Type B pancreatic cell (in vitro differentiated cells): Measurements from ENCODE around the gene SURF2. TPM values are rescaled to one million over a fixed set of nuclear protein-coding genes. Genes with fewer than 3 reads are reported as not detected.

Source experiments
- DNase-seq: peaks from one replicate; pipeline ENCODE4 v3.0.0; 2021; ENCODE audit warnings: mixed read lengths; ENCODE audit not compliant: unreplicated experiment; ENCODE audit errors: extremely low spot score
- H3K27ac Mint-ChIP-seq: 2 replicates; pipeline ENCODE4 v1.8.0; 2021; ENCODE audit warnings: mild to moderate bottlenecking, mixed read lengths
- H3K27me3 Mint-ChIP-seq: 2 replicates; pipeline ENCODE4 v1.8.0; 2021; ENCODE audit warnings: mixed read lengths
- H3K36me3 Mint-ChIP-seq: 2 replicates; pipeline ENCODE4 v1.8.0; 2021; ENCODE audit warnings: mixed read lengths
- H3K4me1 Mint-ChIP-seq: one replicate; pipeline ENCODE4 v1.8.0; 2021; ENCODE audit warnings: mixed read lengths; ENCODE audit not compliant: unreplicated experiment
- H3K4me3 Mint-ChIP-seq: 2 replicates; pipeline ENCODE4 v1.8.0; 2021; ENCODE audit warnings: mild to moderate bottlenecking, mixed read lengths
- H3K9me3 Mint-ChIP-seq: 2 replicates; pipeline ENCODE4 v1.8.0; 2021; ENCODE audit warnings: mixed read lengths
- CTCF ChIP-seq: fragments of 200-600 bp; sonication (generic); conservative IDR thresholded peaks from 2 replicates; pipeline ENCODE4 v1.5.0; 2021; ENCODE audit warnings: antibody characterized with exemption, mild to moderate bottlenecking
- total RNA-seq: library from RNA; stranded (reverse); gene quantifications from 2 replicates; pipeline ENCODE4 v1.2.1, GENCODE V29; 2021; ENCODE audit warnings: low replicate concordance

SURF2 gene
- total RNA-seq, 1 donor from 2014 or later: 23.5 TPM

DNA sequence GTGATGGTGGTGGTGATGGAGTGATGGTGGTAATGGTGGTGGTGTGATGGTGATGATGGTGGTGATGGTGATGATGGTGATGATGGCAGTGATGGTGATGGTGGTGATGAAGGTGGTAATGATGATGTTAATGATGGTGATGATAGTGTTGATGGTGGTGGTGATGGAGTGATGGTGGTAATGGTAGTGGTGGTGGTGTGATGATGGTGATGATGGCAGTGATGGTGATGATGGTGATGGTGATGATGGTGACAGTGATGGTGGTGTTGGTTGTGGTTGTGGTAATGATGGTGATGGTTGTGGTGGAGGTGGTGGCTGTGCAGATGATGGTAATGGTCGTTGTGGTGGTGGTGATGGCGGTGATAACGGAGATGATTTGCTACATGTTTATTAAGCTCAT is 27.1 kb downstream of the SURF2 start:
- no peak for DNase-seq
- Mint-ChIP-seq H3K27ac (no peak overlapping the region), H3K9me3 (no peaks in the 10 kb centered on the region), H3K27me3 (no peaks in the 10 kb centered on the region), H3K4me3 (no peak overlapping the region), H3K36me3 (no peaks in the 10 kb centered on the region), H3K4me1 (no peaks in the 10 kb centered on the region)
- TF ChIP-seq CTCF: no peak

DNA sequence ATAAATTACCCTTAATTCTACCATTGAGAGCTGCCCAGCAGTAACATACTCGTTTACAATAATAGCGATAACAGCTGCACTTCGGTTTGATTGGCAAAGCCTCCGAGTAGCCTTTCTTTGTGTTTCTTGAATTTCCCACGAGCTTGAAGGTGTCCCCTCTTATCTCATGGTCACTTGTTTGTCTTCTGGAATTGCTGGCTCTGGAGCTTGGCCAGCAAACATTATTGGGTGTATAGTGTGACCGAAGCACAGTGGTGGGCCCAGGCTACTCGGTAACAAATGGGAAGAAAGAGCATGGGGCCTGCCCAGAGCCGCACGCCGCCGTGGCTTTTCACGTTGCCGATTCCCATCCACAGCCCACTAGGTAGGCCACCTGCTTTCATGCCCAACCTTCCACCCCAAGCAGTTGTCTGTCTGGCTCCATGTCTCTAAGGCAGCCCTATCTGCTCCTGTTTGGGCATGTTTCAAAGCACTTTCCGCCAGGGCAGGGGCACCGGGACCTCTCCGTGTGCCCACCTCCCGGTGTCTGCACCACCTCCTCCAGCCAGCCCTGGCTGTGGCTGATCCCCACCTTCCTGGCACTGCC is 28.5 kb downstream of the SURF2 start:
- Mint-ChIP-seq H3K9me3 (no peaks in the 10 kb centered on the region), H3K27me3 (no peaks in the 10 kb centered on the region), H3K27ac (no peak overlapping the region), H3K4me3 (no peak overlapping the region), H3K36me3 (no peaks in the 10 kb centered on the region), H3K4me1 (no peaks in the 10 kb centered on the region)
- DNase-seq: no peak
- no peak for TF ChIP-seq CTCF

- TF ChIP-seq CTCF: no peak
- Mint-ChIP-seq H3K36me3 (no peaks in the 10 kb centered on the region), H3K27ac (no peak overlapping the region), H3K9me3 (no peaks in the 10 kb centered on the region), H3K4me1 (no peaks in the 10 kb centered on the region), H3K4me3 (no peak overlapping the region), H3K27me3 (no peaks in the 10 kb centered on the region)
- DNase-seq: no peak
Measured at GRCh38 chr9:133385452-133385851, 29.1 kb downstream of the SURF2 start.

GRCh38 chr9:133386338-133386737 is 30.0 kb downstream of the SURF2 start:
- TF ChIP-seq CTCF: no peak
- no peak for DNase-seq

GRCh38 chr9:133387680-133388079 is 31.3 kb downstream of the SURF2 start:
- Mint-ChIP-seq H3K9me3 (no peaks in the 10 kb centered on the region), H3K4me3 (no peak overlapping the region), H3K4me1 (no peaks in the 10 kb centered on the region), H3K27me3 (no peaks in the 10 kb centered on the region), H3K36me3 (no peaks in the 10 kb centered on the region), H3K27ac (peak overlapping the region; percentile 32)
- no peak for TF ChIP-seq CTCF
- no peak for DNase-seq

More at GRCh38 chr9:133386338-133386737, 30.0 kb downstream of the SURF2 start:
- Mint-ChIP-seq H3K36me3 (no peaks in the 10 kb centered on the region), H3K9me3 (no peaks in the 10 kb centered on the region), H3K27me3 (no peaks in the 10 kb centered on the region), H3K4me3 (no peak overlapping the region), H3K27ac (no peak overlapping the region), H3K4me1 (no peaks in the 10 kb centered on the region)

- H3K36me3 Mint-ChIP-seq: no peaks in the 10 kb centered on the region
- no peak for TF ChIP-seq CTCF
- no peak overlapping the region for H3K27ac Mint-ChIP-seq
- no peaks in the 10 kb centered on the region for H3K27me3 Mint-ChIP-seq
- DNase-seq: no peak
- no peaks in the 10 kb centered on the region for H3K9me3 Mint-ChIP-seq
- no peaks in the 10 kb centered on the region for H3K4me1 Mint-ChIP-seq
- H3K4me3 Mint-ChIP-seq: no peak overlapping the region
Measured at GRCh38 chr9:133389025-133389557, 32.7 kb downstream of the SURF2 start.
